PC-3 (cell line): ENCODE results near the gene COMMD7.

Experiments
- EZH2 ChIP-seq: fragments of 300-600 bp; sonication (generic); IDR thresholded peaks from one replicate; pipeline ENCODE4 v1.6.1; 2017; ENCODE audit warnings: antibody characterized with exemption, mild to moderate bottlenecking, low read length; ENCODE audit not compliant: unreplicated experiment
- EZH2phosphoT487 ChIP-seq: fragments of 300-600 bp; sonication (generic); IDR thresholded peaks from 2 replicates; pipeline ENCODE4 v1.6.1; 2018; ENCODE audit warnings: mild to moderate bottlenecking, antibody characterized with exemption, low read length, borderline replicate concordance
- TF ChIP-seq, protein P1 (sequence below): fragments of 300-600 bp; sonication (generic); conservative IDR thresholded peaks from 2 replicates; pipeline ENCODE4 v1.5.1; 2017; ENCODE audit warnings: antibody characterized with exemption, low read depth, mild to moderate bottlenecking, low read length

DNA sequence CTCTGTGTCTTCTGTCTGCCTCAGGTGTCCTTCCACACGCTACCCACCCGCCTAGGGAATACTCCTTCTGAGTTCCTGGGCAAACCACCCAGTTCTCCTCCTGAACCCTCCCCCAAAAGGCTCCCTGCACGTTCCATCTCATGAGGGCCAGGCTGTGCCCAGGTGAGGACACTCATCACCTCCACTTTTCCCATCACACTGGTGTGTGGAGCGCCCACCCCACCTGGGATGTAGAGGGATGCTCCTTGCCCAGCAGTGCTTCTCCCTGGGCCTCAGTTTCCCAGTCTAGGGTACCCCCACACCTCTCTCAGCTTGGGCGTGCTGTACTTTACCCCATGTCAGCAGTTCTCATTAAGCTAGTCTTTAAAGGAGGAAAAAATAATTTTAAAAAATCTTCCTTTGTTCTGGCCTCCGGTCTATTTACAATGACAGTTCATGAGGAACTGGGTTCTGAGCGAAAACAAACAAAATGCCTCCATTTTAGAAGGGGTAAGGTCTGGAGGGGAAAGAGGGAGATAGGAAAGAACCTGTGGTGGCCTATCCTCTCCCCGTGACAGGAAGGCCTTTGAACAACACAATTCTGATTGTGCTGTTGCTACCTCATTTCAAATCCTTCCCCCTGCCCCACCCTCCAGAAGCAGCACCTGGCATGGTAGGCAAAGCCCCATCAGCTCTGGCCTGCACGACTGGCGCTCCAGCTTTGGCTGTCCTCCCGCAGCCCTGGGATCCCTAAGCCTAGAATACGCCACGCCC lies 67.9 kb downstream of the COMMD7 start:
- TF ChIP-seq, protein P1, sequence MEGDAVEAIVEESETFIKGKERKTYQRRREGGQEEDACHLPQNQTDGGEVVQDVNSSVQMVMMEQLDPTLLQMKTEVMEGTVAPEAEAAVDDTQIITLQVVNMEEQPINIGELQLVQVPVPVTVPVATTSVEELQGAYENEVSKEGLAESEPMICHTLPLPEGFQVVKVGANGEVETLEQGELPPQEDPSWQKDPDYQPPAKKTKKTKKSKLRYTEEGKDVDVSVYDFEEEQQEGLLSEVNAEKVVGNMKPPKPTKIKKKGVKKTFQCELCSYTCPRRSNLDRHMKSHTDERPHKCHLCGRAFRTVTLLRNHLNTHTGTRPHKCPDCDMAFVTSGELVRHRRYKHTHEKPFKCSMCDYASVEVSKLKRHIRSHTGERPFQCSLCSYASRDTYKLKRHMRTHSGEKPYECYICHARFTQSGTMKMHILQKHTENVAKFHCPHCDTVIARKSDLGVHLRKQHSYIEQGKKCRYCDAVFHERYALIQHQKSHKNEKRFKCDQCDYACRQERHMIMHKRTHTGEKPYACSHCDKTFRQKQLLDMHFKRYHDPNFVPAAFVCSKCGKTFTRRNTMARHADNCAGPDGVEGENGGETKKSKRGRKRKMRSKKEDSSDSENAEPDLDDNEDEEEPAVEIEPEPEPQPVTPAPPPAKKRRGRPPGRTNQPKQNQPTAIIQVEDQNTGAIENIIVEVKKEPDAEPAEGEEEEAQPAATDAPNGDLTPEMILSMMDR = no peak
- TF ChIP-seq EZH2phosphoT487 (no peak), EZH2 (no peak)
